Stimulated activated CD4-positive, alpha-beta T cell treated with anti-CD3 and anti-CD28 coated beads, TNF-alpha, amount 100 ng/mL, for 48 hours (primary cell): ENCODE measurements around the gene PRCD.

ENCODE experiments used
- DNase-seq, 3 donors: peaks; one replicate each; pipeline ENCODE4 v3.0.0-alpha.2; 2020; ENCODE audit warnings: low read depth in 3 of 3

PRCD gene

DNA sequence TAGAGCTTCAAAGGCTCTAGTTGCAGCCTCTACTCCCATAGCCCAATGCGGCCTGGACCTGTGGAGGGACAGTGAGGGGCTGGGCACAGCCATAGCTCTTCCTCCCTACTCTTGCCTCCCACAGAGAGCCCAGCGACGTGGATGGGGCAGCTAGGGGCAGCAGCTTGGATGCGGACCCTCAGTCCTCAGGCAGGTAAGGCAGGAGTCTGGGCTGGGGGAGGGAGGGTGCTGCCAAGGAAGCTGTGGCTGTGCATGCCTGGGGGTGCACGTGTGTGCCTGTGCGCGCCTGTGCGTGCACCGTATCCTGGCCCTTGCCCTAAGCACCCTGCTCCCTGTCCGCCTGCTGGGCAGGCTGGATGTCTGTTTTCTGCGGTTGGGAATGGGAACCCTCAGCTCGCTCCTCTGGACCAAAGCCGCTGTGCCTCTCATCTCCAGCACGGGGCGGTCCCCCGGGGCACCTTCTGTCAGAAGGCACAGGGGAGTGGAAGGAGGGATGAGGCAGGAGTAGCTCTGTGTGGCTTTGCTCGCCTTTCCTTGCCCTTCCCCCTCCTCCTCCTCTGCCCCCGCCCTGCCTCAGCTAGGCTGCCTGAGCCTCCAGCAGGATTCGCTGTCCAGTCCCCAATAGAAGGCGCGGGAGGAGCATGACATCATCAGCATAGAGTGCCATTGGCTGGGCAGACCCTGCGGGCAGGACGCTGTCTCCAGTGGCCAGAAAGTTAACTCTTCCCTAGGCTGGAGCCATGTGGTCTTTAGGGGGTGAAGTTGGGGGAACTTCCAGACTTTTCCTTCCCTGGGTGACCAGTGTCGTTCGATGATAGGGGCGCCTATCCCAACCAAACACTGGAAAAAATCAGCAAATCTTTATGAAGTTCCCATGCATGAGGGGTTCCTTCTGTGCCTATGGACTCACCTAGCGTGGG is 797 bp downstream of the PRCD start:
- peak in 1 of 3 donors; percentile 21 for DNase-seq

DNA sequence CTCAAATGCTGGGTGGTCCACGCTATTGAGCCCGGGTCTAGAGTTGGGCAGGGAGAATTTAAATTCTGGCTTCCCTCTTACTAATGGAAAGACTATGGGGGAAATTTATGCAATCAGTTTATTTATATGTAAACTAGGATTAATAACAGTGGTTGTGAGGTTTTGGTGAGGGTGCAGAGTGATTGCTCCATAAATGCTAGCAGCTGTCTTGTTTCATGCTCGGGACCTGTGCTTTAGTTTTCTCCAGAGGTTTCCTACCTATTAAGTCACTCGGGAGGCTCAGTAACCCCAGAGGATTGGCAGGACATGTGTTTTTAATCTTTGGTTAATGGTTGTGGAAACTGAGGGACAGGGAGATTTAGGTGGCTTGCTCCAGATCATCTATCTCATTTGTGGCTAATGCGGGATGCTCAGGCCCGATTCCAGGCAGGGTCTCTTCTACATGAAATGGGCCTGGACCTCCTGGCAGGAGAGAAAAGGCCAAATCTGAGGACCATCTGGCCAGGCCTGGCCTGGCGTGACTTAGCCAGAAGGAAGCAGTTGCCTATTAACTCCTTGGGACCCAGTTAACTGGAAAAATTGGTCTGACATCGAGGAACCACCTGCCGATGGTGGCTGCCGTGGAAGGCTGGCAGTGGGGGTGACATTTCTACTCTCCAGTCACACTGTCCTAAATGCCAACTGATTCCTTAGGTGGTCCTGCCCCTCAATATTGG is 2.1 kb downstream of the PRCD start:
- no peak for DNase-seq

DNA sequence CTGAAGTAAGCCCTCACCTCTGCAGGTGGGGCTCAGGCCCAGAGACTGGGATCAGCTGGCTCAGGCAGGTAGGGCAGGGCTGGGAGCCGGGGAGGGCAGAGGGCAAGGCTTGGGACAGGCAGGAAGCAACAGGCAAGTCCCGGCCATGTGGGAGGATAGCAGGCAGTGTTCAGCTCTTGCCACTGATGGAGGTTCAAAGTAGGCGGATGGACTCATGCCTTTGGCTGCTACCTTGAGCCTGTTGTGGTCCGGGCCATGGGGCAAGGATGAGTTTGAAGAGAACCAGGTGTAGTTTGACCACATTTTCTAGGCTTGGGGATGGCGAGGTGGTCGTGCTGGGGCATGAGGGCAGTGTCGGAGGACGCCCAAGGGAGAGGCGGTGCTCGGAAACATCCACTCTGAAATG is 2.7 kb downstream of the PRCD start:
- DNase-seq = no peak

DNA sequence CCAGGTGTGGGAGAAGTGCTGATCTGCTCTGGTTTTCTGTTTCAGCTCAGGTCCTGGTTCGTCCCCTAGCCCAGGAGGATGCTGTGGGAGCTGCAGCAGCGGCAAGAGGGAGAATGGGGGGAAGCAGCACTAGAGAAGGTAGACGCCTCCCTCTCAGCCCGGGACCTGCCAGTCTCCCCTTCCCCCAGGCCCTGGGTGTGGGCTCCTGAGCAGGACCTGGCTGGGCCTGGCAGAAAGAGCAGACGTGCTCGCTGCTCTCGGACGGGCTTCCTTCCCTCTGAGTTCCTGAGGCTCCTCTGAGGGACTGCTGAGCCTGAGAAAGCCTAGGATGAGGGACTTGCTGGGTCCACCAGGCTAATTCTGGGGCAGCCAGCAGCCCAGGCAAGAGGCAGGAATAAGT is 3.1 kb downstream of the PRCD start:
- DNase-seq = no peak

DNA sequence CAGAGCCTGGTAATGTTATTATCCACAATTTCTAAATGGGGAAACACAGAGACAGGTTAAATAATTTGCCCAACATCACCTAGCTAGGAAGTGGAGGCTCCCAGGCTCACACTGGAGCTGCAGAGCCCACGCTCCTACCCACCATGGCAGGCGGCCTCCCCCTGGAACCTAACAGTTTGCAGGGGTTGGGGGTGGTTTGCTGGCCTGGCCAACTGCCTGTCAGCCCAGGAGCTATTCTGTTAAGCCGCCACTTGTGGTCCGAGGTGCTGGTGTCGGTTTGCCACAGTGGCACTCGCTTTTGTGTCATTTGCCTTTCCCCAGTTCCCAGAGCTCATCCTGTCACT is 3.6 kb downstream of the PRCD start:
- no peak for DNase-seq

DNA sequence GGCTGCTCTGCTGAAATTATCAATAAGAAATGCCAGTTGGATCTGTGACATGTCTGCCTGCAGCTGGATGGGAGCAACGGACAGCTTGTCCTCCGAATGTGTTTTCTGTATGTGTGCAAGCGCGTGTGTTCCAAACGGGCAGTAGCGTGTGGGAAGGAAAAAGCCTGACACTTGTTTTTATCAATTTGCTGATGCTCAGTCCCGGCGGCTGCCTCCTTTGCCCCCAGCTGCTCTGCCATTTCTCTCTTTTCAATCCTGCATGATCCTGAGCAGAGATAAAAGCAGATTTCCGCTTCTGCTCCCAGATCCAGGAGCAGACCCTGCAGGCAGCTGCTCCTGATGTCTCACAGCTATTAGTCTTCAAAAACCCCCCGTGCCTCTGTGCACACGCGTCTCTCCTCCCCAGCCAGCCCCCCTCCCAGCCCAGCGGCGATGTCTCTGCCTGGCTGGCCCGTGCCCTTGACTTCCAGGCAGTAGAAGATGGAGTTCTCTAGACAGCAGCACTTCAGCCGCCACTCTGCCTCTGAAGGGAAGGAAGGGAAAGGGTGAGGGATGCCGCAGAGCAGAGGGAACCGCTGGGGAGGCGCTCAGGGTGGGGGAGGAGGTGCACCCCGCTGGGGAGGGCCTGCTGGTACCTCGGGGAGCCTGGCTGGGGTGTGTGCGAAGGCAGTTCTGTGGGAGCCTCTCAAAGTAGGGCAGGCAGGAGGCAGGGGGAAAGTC is 4.1 kb downstream of the PRCD start:
- DNase-seq = no peak

DNA sequence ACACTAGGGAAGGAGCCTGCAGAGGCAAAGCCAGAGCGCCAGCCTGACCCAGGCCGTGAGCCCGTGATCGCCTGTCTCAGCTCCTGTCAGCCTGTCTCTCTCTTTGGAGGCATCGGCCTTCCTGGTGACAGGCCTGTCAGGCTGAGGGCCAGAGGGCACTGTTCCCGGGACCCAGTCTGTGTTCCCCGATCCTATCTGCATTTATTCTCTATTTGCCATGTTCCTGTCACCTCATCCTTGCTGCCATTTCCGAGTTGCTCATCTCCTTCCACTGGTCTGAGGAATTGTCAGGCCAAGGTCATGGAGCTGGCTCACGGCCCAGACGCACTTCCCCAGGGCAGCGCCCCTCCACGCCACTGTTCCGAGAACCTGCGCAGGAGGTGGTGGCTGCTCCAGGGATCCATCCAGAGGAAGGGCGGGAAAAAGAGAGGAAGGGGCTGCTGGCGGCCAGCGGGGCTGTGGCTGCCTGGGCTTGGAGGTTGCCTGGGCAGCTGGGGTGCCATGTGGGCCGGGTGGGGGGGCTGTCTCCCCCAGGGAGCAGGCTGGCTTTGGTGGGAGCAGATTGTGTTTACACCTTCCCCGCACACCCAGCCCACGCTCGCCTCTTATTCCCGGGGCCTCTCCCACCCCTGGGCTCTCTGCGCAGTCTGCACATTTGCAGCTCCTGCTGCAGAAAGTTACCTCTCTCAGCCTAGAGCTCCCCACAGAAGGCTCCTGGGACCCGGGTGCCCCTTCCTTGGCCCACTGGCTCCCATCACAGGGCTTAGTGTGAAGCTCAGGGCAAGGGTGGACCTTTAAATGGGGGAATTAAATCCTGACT is 4.9 kb downstream of the PRCD start:
- no peak for DNase-seq

DNA sequence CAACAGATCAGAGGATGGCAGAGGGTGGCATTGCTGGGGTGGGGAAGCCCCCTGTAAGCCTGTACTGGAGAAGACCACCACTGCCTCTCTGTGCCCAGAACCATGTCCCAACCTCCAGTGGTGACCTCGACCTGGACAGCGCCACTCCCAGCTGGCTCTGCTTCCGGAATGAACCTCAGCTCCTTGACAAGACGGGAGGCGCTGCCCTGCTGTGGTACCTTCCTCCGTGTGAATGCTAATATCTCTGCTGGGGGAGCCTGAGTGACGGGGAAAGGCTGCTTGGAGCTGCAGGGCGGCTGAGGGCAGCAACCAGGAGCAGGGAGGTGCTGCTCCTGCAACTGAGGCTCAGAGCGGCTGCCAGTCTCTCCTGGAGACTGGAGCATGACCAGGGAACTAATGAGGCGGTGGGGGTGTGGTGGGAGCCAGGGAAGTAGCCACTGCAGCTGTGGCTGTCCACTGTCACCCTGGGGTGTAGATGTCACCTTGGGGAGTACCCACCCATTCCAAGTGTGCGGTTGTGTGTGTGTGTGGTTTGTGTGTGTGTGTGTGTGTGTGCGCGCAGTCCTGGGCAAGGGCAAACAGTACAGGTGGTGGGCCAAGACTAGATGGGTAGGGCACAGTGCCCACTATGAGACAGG is 6.2 kb downstream of the PRCD start:
- DNase-seq = no peak

DNA sequence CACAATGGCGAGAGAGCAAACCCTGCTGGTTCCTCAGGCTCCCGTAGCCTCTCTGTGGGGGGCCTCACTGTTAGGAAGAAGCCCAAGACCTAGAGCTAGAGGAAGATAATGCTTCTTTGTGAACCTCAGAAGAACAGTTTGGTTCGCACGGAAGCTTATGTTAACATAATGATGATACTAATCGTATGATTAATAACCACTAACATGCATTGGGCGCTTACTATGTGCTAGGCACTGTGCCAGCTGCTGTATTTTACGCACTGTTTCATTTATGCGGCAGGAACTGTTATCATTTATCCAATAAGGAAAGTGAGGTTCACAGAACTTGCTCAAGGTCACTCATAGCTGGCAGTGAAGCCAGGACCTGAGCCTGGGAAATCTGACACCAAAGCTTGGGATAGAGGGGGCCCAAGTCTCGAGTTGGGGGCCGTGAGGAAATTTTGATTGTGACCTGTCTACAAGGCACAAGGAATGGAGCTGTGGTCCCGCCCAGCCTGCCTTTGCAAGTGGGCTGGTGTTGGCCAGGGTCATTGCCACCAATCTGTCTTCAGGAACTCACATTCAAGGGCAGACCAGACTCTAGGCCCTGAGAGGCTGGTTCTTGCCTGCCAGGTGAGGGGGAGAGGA is 6.8 kb downstream of the PRCD start:
- DNase-seq = no peak

DNA sequence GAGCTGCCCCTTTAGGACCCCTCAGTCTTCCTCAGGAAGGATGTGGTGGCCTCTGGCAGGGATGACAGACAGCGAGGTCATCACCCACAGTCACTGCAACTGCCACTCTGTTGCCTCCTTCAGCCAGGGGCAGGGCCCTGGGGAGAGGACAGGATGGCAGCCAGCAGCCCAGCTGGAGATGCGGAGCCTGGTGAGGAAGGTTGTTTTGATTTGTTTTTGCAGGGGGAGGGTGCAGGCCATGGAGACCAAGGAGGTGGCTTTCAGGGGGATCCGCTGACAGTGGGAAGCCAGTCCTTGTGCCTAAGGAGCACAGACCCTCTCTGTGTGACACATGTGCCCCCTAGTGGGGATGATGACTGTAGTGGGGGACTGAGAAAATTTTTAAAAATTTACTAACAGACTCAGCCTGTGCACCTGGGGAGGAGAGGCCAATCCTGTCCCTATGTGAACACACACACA is 7.4 kb downstream of the PRCD start:
- peak in 1 of 3 donors; percentile 60 for DNase-seq

DNA sequence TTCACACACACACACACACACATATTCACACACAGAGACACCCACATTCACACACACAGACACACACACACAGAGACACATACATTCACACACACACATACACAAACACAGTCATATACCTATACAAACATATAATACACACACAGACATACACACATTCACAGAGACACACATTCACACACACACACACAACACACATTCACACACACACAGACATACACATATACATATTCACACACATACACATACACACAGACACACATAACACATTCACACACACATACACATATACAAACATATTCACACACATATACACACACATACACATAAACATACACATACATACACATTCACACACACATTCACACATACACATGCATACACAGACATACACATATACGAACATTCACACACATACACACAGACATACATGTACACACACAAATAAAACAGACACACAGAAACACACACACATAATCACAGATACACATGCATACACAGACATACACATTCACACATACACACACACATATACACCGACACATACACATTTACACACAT is 7.9 kb downstream of the PRCD start:
- no peak for DNase-seq

DNA sequence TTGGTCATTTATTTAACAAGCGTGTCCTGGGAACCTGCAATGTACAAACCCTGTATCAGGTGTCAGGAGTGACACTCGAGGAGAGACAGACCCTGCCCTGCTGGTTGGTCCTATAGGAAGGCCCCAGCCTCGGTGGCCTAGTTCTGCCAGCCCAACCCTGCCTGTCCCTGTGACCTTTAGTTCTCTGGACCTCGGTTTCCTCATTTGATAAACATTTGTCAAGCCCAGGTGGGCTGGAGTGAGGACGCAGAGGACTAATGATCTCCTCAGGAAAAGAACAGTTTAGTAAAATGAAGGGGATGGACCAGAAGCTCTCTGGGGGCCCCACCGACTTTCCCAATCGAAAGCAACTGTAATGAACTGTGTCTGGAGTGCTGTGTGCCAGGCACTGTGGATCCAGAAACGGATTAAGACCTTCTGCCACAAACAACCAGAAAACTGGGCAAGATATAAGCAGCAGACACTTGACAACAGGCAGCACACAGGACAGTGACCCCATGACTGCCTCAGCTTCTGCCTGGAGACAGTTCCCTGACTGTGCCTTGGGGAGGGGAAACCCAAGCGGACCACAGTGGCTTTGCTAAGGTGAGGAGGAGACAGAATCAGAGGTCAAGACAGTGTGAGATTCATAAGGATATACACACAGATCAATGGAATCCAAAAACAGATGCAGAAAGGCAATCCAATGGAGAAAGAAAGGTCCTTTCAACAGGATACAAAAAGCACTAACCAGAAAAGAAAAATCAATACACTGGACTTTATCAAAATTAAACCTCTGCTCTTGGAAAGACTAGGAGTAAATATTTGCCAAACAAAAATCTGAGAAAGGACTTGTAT is 8.8 kb downstream of the PRCD start:
- DNase-seq = no peak

DNA sequence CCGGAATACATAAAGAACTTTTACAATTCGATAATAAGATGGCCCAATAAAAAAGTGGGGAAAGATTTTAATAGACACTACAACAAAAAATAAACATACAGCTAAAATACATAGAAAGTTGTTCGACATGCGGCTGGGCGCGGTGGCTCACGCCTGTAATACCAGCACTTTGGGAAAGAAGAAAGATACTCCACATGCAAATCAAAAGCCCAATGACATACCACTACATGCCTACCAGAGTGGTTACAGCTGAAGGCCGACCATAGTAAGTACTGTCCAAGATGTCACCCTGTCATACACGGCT is 9.3 kb downstream of the PRCD start:
- no peak for DNase-seq

DNA sequence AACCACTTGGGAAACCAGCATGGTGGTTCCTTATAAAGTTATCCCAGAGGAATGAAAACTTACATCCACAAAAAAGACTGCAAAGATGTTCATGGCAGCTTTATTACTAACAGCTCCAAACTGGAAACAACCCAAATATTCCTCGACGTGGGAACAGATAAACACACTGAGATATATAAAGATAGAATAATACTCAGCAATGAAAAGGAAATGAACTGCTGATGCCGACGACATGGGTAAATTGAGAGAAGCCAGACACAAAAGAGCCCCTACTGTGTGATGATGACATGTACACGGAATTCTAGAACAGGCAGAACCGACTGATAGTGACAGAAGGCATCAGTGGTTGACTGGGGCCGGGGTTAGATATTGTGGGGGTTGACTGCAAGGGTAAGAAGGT is 9.7 kb downstream of the PRCD start:
- DNase-seq = no peak

DNA sequence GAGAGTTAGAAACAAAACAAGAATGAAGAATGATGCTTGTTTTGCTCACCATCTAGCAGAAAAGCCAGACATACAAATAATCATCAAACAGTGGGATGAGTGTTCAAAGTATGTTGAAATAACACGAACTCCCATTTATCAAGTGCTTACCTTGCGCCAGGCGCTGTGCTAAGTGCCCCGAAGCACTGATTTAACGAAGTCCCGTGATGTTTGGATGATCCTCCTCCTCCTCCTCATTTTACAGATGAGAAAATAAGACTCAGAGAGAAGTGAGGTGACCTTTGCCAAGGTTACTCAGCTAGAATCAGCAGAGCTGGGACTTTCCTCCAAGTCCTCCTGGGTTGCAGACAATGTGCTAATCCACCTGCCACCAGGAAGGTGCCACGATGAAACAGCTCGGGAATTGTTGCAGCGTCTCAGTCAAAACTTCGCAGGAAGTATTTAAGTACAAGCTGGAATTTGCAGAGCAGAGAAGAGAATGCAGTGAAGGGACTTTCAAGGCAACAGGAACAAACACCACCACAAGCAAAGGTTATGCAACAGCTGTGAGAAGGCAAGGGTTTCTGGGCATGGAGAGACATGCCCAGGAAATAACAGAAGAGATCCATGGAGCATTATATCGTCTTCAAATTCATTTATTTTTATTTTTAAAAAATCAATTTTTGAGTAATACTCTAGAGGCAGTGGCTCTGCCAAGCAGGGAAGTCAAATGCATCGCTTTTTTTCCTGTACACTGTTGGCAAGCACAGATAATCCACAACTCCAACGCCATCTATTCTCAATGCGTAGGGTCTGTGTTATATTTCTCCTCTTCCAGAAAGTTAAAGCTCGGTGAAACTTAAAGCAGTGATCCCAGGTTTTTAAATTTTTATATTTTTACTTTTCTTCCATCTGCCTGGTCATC is 11.1 kb downstream of the PRCD start:
- no peak for DNase-seq

DNA sequence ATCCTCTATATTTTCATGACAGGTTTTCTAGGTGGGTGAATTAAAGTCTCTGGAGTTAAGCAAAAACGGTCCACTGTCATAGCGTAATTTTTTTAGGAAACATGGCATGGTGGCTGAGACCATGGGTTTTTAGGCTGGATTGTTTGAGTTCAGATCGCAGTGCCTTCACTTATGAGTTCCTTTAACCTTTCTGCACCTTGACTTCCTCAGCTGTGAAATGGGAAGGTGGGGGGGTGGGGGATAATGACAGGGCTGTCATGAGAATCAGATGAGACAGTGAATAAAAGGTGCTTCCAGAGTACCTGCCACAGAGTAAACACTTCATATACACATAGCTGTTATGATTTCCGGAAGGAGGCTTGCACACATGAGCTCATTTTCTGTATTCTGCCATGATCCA is 11.8 kb downstream of the PRCD start:
- no peak for DNase-seq

DNA sequence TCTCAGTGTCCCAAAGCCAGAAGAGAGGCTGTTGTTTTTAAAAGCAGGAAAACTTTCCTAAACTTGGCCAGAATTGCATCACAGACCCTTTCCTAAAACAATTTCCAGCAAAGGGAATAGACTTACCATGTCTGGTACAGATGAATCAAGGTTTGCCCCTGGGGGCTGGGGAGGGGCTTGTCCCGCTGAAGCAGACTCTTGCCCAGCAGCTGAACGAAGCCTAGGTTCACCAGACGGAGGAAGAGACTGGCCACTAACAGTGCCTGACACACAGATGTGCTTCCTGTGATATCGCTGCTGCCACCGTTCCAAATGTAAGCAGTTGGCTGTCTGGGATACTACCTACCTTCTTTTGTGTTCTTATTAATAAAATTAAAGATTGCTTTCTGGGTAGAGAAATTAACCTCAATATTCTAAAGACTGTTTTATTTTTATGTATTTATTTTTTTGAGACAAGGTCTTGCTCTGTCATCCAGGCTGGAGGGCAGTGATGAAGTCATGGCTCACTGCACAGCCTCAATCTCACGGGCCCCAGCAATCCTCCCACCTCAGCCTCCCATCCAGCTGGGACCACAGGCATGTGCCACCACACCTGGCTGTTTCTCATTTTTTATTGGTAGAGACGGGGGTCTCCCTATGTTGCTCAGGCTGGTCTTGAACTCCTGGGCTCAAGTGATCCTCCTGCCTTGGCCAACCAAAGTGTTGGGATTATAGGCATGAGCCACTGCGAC is 13.5 kb downstream of the PRCD start:
- DNase-seq = no peak

DNA sequence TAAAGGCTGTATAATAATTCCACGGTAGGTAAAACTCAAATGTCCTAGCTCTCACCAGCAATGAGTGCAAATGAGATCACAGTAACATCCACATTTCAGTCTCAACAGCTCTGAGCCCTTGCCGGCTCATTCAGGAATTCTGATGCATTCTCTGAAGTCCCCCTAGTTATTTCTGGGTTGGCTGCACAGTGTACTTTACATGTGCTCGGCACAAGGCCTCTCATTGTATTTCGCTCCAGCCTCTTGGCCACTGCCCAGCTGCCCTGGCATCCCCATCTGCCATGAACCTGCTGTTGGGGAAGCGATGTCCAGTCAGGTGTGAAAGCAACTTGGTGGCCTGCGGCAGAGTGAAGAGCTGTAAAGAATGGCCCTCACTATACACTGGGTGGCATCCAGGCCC is 14.3 kb downstream of the PRCD start:
- DNase-seq = no peak
